Muscle of leg (tissue), 9 donors: ENCODE measurements around the gene SUMO3. TPM values are rescaled to one million over a fixed set of nuclear protein-coding genes. Genes with fewer than 3 reads are reported as not detected.

Experiments
- polyA plus RNA-seq, 8 donors: library from polyadenylated mRNA; unstranded; fragments of 120-200 nt; gene quantifications; one replicate each; pipeline versions ENCODE4 v1.2.1 to v1.2.3, GENCODE V29; 2013; ENCODE audit warnings: inconsistent platforms in 1 of 8, low replicate concordance in 1 of 8; ENCODE audit not compliant: insufficient read length in 8 of 8, insufficient read depth in 1 of 8
- total RNA-seq: library from RNA; stranded (reverse); fragments of 120-200 nt; gene quantifications from one replicate; pipeline ENCODE4 v1.2.4, GENCODE V29; 2013

SUMO3 gene
- total and polyA plus RNA-seq, 9 donors = 51.7 to 82.5 (median 72.0) TPM

Other genes with a start within 250 kb of the SUMO3 start
- not detected for gene KRTAP10-4, start 244.3 kb downstream of the SUMO3 start, total RNA-seq
- gene KRTAP10-4, start 244.3 kb downstream of the SUMO3 start, polyA plus RNA-seq = not detected
- not detected for gene KRTAP10-5, start 237.5 kb downstream of the SUMO3 start, total RNA-seq
- not detected for gene KRTAP10-5, start 237.5 kb downstream of the SUMO3 start, polyA plus RNA-seq
- gene KRTAP10-6, start 225.6 kb downstream of the SUMO3 start, total RNA-seq = not detected
- not detected for gene KRTAP10-6, start 225.6 kb downstream of the SUMO3 start, polyA plus RNA-seq
- gene KRTAP10-7, start 217.5 kb downstream of the SUMO3 start, total RNA-seq = not detected
- gene KRTAP10-7, start 217.5 kb downstream of the SUMO3 start, polyA plus RNA-seq = not detected
- gene KRTAP10-8, start 206.0 kb downstream of the SUMO3 start, total RNA-seq = not detected
- gene KRTAP10-8, start 206.0 kb downstream of the SUMO3 start, polyA plus RNA-seq = not detected
- not detected for gene KRTAP10-9, start 191.0 kb downstream of the SUMO3 start, total RNA-seq
- gene KRTAP10-9, start 191.0 kb downstream of the SUMO3 start, polyA plus RNA-seq = not detected
- not detected for gene KRTAP10-10, start 180.7 kb downstream of the SUMO3 start, total RNA-seq
- not detected for gene KRTAP10-10, start 180.7 kb downstream of the SUMO3 start, polyA plus RNA-seq
- not detected for gene KRTAP10-11, start 171.6 kb downstream of the SUMO3 start, total RNA-seq
- not detected for gene KRTAP10-11, start 171.6 kb downstream of the SUMO3 start, polyA plus RNA-seq
- not detected for gene KRTAP12-4, start 163.4 kb downstream of the SUMO3 start, total RNA-seq
- gene KRTAP12-4, start 163.4 kb downstream of the SUMO3 start, polyA plus RNA-seq = not detected
- not detected for gene KRTAP12-3, start 160.1 kb downstream of the SUMO3 start, total RNA-seq
- gene KRTAP12-3, start 160.1 kb downstream of the SUMO3 start, polyA plus RNA-seq = not detected
- gene KRTAP12-2, start 151.1 kb downstream of the SUMO3 start, total RNA-seq = not detected
- not detected for gene KRTAP12-2, start 151.1 kb downstream of the SUMO3 start, polyA plus RNA-seq
- gene KRTAP12-1, start 135.9 kb downstream of the SUMO3 start, total RNA-seq = not detected
- not detected for gene KRTAP12-1, start 135.9 kb downstream of the SUMO3 start, polyA plus RNA-seq
- gene KRTAP10-12, start 120.9 kb downstream of the SUMO3 start, total RNA-seq = not detected
- not detected for gene KRTAP10-12, start 120.9 kb downstream of the SUMO3 start, polyA plus RNA-seq
- gene TSPEAR, start 106.5 kb downstream of the SUMO3 start, total RNA-seq = 0.04 TPM
- gene TSPEAR, start 106.5 kb downstream of the SUMO3 start, polyA plus RNA-seq = 1 to 10 TPM in 1 of 8 donors, under 1 TPM in 5, not detected in 2; 0.07 to 1.5 (median 0.10) TPM
- gene UBE2G2, start 16.2 kb downstream of the SUMO3 start, total RNA-seq = 45.9 TPM
- 100 to 1,000 TPM in 1 of 8 donors, 10 to 100 TPM in 7; 55.6 to 106 (median 70.5) TPM for gene UBE2G2, start 16.2 kb downstream of the SUMO3 start, polyA plus RNA-seq
- 127 TPM for gene PTTG1IP, start 55.6 kb upstream of the SUMO3 start, total RNA-seq
- 100 to 1,000 TPM; 126 to 149 (median 138) TPM for gene PTTG1IP, start 55.6 kb upstream of the SUMO3 start, polyA plus RNA-seq
- gene ITGB2, start 102.8 kb upstream of the SUMO3 start, total RNA-seq = 8.0 TPM
- gene ITGB2, start 102.8 kb upstream of the SUMO3 start, polyA plus RNA-seq = 10 to 100 TPM; 10.9 to 18.0 (median 13.7) TPM
- 16.0 TPM for gene SLX9, start 122.0 kb upstream of the SUMO3 start, total RNA-seq
- 10 to 100 TPM; 17.1 to 27.5 (median 21.3) TPM for gene SLX9, start 122.0 kb upstream of the SUMO3 start, polyA plus RNA-seq